Ectodermal cell (in vitro differentiated cells): ENCODE measurements around the gene NR6A1.

Experiments
- H3K27ac ChIP-seq: 2 replicates; pipeline ENCODE4 v1.7.0; 2013; ENCODE audit warnings: mild to moderate bottlenecking, low read depth, low read length; ENCODE audit not compliant: insufficient read depth, poor library complexity, severe bottlenecking
- H3K27me3 ChIP-seq: 2 replicates; pipeline ENCODE4 v1.7.0; 2013; ENCODE audit warnings: mild to moderate bottlenecking, low read length; ENCODE audit not compliant: insufficient read depth, control insufficient read depth, poor library complexity, severe bottlenecking
- H3K36me3 ChIP-seq: one replicate; pipeline ENCODE4 v1.7.0; 2013; ENCODE audit warnings: low read length; ENCODE audit not compliant: control insufficient read depth, insufficient read depth
- H3K4me1 ChIP-seq: one replicate; pipeline ENCODE4 v1.7.0; 2013; ENCODE audit warnings: low read length; ENCODE audit not compliant: control insufficient read depth, insufficient read depth
- H3K4me3 ChIP-seq: 2 replicates; pipeline ENCODE4 v1.7.0; 2013; ENCODE audit warnings: low read depth, low read length, control low read depth; ENCODE audit not compliant: insufficient read depth
- H3K9me3 ChIP-seq: 2 replicates; pipeline ENCODE4 v1.7.0; 2013; ENCODE audit warnings: mild to moderate bottlenecking, low read length, moderate library complexity; ENCODE audit not compliant: control insufficient read depth
- WGBS, 2 experiments: methylation state at CpG; one replicate each; pipeline ENCODE4 v1.1.7; 2013; ENCODE audit warnings: missing lambda C conversion rate in 2 of 2; 5-methylcytosine and 5-hydroxymethylcytosine counted together

Gene NR6A1

GRCh38 chr9:124795881-124796431 is 24.8 kb upstream of the NR6A1 start:
- Histone ChIP-seq H3K4me1 (peaks cover 12% of the 10 kb centered on the region), H3K36me3 (no peaks in the 10 kb centered on the region), H3K9me3 (no peaks in the 10 kb centered on the region), H3K4me3 (no peak overlapping the region), H3K27me3 (no peaks in the 10 kb centered on the region), H3K27ac (no peak overlapping the region)
- WGBS, 2 experiments: 65 to 68% methylated on average over 9 of the region's 9 CpGs

GRCh38 chr9:124794902-124795491 is 23.9 kb upstream of the NR6A1 start:
- Histone ChIP-seq H3K9me3 (no peaks in the 10 kb centered on the region), H3K4me3 (no peak overlapping the region), H3K27me3 (no peaks in the 10 kb centered on the region), H3K27ac (no peak overlapping the region), H3K4me1 (peaks cover 12% of the 10 kb centered on the region), H3K36me3 (no peaks in the 10 kb centered on the region)
- WGBS, 2 experiments: 91% methylated on average over 11 of the region's 11 CpGs

- H3K9me3 ChIP-seq: no peaks in the 10 kb centered on the region
- H3K4me3 ChIP-seq: no peak overlapping the region
- 78 to 82% methylated on average over 9 of the region's 9 CpGs for WGBS, 2 experiments
- peaks cover 12% of the 10 kb centered on the region for H3K4me1 ChIP-seq
- no peaks in the 10 kb centered on the region for H3K27me3 ChIP-seq
- H3K27ac ChIP-seq: peak overlapping the region; percentile 18
- no peaks in the 10 kb centered on the region for H3K36me3 ChIP-seq
Observed at GRCh38 chr9:124793015-124793541, 22.0 kb upstream of the NR6A1 start.

GRCh38 chr9:124792257-124793014 is 21.3 kb upstream of the NR6A1 start:
- Histone ChIP-seq H3K4me1 (peaks cover 12% of the 10 kb centered on the region), H3K27me3 (no peaks in the 10 kb centered on the region), H3K4me3 (no peak overlapping the region), H3K9me3 (no peaks in the 10 kb centered on the region), H3K36me3 (no peaks in the 10 kb centered on the region), H3K27ac (peak overlapping the region; percentile 18)
- 67 to 75% methylated on average over 8 of the region's 8 CpGs for WGBS, 2 experiments

GRCh38 chr9:124790801-124791505 is 19.8 kb upstream of the NR6A1 start:
- H3K4me1 ChIP-seq: peaks cover 12% of the 10 kb centered on the region
- H3K9me3 ChIP-seq: no peaks in the 10 kb centered on the region
- no peaks in the 10 kb centered on the region for H3K36me3 ChIP-seq
- no peak overlapping the region for H3K4me3 ChIP-seq
- H3K27ac ChIP-seq: no peak overlapping the region
- H3K27me3 ChIP-seq: no peaks in the 10 kb centered on the region
- 91 to 92% methylated on average over 3 to 5 of the region's 5 CpGs for WGBS, 2 experiments

- Histone ChIP-seq H3K27ac (no peak overlapping the region), H3K4me1 (peaks cover 12% of the 10 kb centered on the region), H3K36me3 (no peaks in the 10 kb centered on the region), H3K9me3 (no peaks in the 10 kb centered on the region), H3K27me3 (no peaks in the 10 kb centered on the region), H3K4me3 (no peak overlapping the region)
- 95 to 96% methylated on average over 8 of the region's 8 CpGs for WGBS, 2 experiments
Observed at GRCh38 chr9:124790301-124790700, 19.2 kb upstream of the NR6A1 start.

GRCh38 chr9:124789531-124789930 is 18.4 kb upstream of the NR6A1 start:
- no peaks in the 10 kb centered on the region for H3K36me3 ChIP-seq
- H3K27me3 ChIP-seq: no peaks in the 10 kb centered on the region

GRCh38 chr9:124788542-124789217 is 17.6 kb upstream of the NR6A1 start:
- Histone ChIP-seq H3K27me3 (no peaks in the 10 kb centered on the region), H3K27ac (no peak overlapping the region), H3K4me3 (no peak overlapping the region), H3K9me3 (no peaks in the 10 kb centered on the region), H3K4me1 (peaks cover 12% of the 10 kb centered on the region), H3K36me3 (no peaks in the 10 kb centered on the region)
- 91 to 92% methylated on average over 2 to 3 of the region's 3 CpGs for WGBS, 2 experiments

More at GRCh38 chr9:124789531-124789930, 18.4 kb upstream of the NR6A1 start:
- Histone ChIP-seq H3K27ac (no peak overlapping the region), H3K9me3 (no peaks in the 10 kb centered on the region), H3K4me1 (peaks cover 12% of the 10 kb centered on the region), H3K4me3 (no peak overlapping the region)
- WGBS, 2 experiments: 85 to 93% methylated on average over 2 of the region's 2 CpGs

GRCh38 chr9:124786881-124787573 is 15.9 kb upstream of the NR6A1 start:
- H3K27me3 ChIP-seq: no peaks in the 10 kb centered on the region
- WGBS, 2 experiments: 96 to 97% methylated on average over 20 of the region's 20 CpGs

More at GRCh38 chr9:124786881-124787573, 15.9 kb upstream of the NR6A1 start:
- no peaks in the 10 kb centered on the region for H3K9me3 ChIP-seq
- no peak overlapping the region for H3K4me3 ChIP-seq
- no peaks in the 10 kb centered on the region for H3K4me1 ChIP-seq
- no peaks in the 10 kb centered on the region for H3K36me3 ChIP-seq
- no peak overlapping the region for H3K27ac ChIP-seq
